ENCODE measurements around the gene NEO1. TPM values are rescaled to one million over a fixed set of nuclear protein-coding genes. Genes with fewer than 3 reads are reported as not detected.

NEO1 gene
- total and polyA plus RNA-seq, 2 experiments from 2014 or later: 39.1 to 64.0 TPM

- Histone ChIP-seq H3K27ac (no peak overlapping the region), H4K20me1 (ENCODE audit: insufficient read depth, poor library complexity, severe bottlenecking) (no peaks in the 10 kb centered on the region), H2AFZ (no peak overlapping the region), H3K36me3 (replicated peaks; ENCODE audit: insufficient read depth, low read depth) (no peaks in the 10 kb centered on the region), H3K9me2 (replicated peaks; ENCODE audit: insufficient read depth) (no peaks in the 10 kb centered on the region), H3K79me2 (no peaks in the 10 kb centered on the region), H3K27me3 (no peaks in the 10 kb centered on the region), H3K4me1 (ENCODE audit: insufficient read depth) (peaks cover 15% of the 10 kb centered on the region), H3K9me3 (ENCODE audit: low read depth) (no peaks in the 10 kb centered on the region), H3K4me3 (no peak overlapping the region), H3K4me2 (no peak overlapping the region)
- no peak for DNase-seq (ENCODE audit: low spot score)
- TF ChIP-seq EZH2phosphoT487 (IDR thresholded peaks at IDR 0.05; ENCODE audit: low read depth, severe bottlenecking, unreplicated experiment) (no peak), CTCF (IDR thresholded peaks at IDR 0.05; ENCODE audit: poor library complexity) (no peak), EZH2 (IDR thresholded peaks at IDR 0.05; ENCODE audit: borderline replicate concordance) (no peak)
- WGBS (ENCODE audit: low lambda C conversion rate, missing lambda C conversion rate): 66% methylated on average over 4 of the region's 4 CpGs
Observed at GRCh38 chr15:73026511-73027054, 25.7 kb upstream of the NEO1 start.

- Histone ChIP-seq H3K4me1 (ENCODE audit: insufficient read depth) (peaks cover 15% of the 10 kb centered on the region), H3K27ac (no peak overlapping the region), H3K9me2 (replicated peaks; ENCODE audit: insufficient read depth) (no peaks in the 10 kb centered on the region), H3K36me3 (replicated peaks; ENCODE audit: insufficient read depth, low read depth) (no peaks in the 10 kb centered on the region), H2AFZ (no peak overlapping the region), H3K27me3 (no peaks in the 10 kb centered on the region), H3K79me2 (no peaks in the 10 kb centered on the region), H3K4me3 (no peak overlapping the region), H3K4me2 (no peak overlapping the region), H3K9me3 (ENCODE audit: low read depth) (no peaks in the 10 kb centered on the region), H4K20me1 (ENCODE audit: insufficient read depth, poor library complexity, severe bottlenecking) (no peaks in the 10 kb centered on the region)
- TF ChIP-seq CTCF (IDR thresholded peaks at IDR 0.05; ENCODE audit: poor library complexity): no peak
- no peak for TF ChIP-seq EZH2 (IDR thresholded peaks at IDR 0.05; ENCODE audit: borderline replicate concordance)
- TF ChIP-seq EZH2phosphoT487 (IDR thresholded peaks at IDR 0.05; ENCODE audit: low read depth, severe bottlenecking, unreplicated experiment): no peak
- 89% methylated on average over 6 of the region's 6 CpGs for WGBS (ENCODE audit: low lambda C conversion rate, missing lambda C conversion rate)
- no peak for DNase-seq (ENCODE audit: low spot score)
Observed at GRCh38 chr15:73028031-73028430, 24.2 kb upstream of the NEO1 start.

GRCh38 chr15:73028831-73029451, 23.3 kb upstream of the NEO1 start:
- WGBS (ENCODE audit: low lambda C conversion rate, missing lambda C conversion rate): 54% methylated on average over 7 of the region's 7 CpGs
- DNase-seq (ENCODE audit: low spot score): no peak
- H4K20me1 ChIP-seq (ENCODE audit: insufficient read depth, poor library complexity, severe bottlenecking): no peaks in the 10 kb centered on the region
- H3K27ac ChIP-seq: no peak overlapping the region
- no peak for TF ChIP-seq EZH2phosphoT487 (IDR thresholded peaks at IDR 0.05; ENCODE audit: low read depth, severe bottlenecking, unreplicated experiment)
- no peak for TF ChIP-seq EZH2 (IDR thresholded peaks at IDR 0.05; ENCODE audit: borderline replicate concordance)
- no peak overlapping the region for H3K4me2 ChIP-seq
- no peaks in the 10 kb centered on the region for H3K9me2 ChIP-seq (replicated peaks; ENCODE audit: insufficient read depth)
- H3K79me2 ChIP-seq: no peaks in the 10 kb centered on the region
- H3K4me1 ChIP-seq (ENCODE audit: insufficient read depth): peaks cover 15% of the 10 kb centered on the region
- no peak overlapping the region for H2AFZ ChIP-seq
- no peaks in the 10 kb centered on the region for H3K27me3 ChIP-seq
- no peaks in the 10 kb centered on the region for H3K9me3 ChIP-seq (ENCODE audit: low read depth)
- H3K36me3 ChIP-seq (replicated peaks; ENCODE audit: insufficient read depth, low read depth): no peaks in the 10 kb centered on the region
- no peak overlapping the region for H3K4me3 ChIP-seq

- Histone ChIP-seq H3K4me3 (no peak overlapping the region), H3K4me2 (no peak overlapping the region), H3K27ac (no peak overlapping the region), H3K27me3 (no peaks in the 10 kb centered on the region), H2AFZ (no peak overlapping the region), H3K4me1 (ENCODE audit: insufficient read depth) (peaks cover 15% of the 10 kb centered on the region), H3K36me3 (replicated peaks; ENCODE audit: insufficient read depth, low read depth) (no peaks in the 10 kb centered on the region), H3K9me3 (ENCODE audit: low read depth) (no peaks in the 10 kb centered on the region), H3K9me2 (replicated peaks; ENCODE audit: insufficient read depth) (no peaks in the 10 kb centered on the region), H4K20me1 (ENCODE audit: insufficient read depth, poor library complexity, severe bottlenecking) (no peaks in the 10 kb centered on the region), H3K79me2 (no peaks in the 10 kb centered on the region)
- 83% methylated on average over 4 of the region's 4 CpGs for WGBS (ENCODE audit: low lambda C conversion rate, missing lambda C conversion rate)
- no peak for DNase-seq (ENCODE audit: low spot score)
- TF ChIP-seq EZH2phosphoT487 (IDR thresholded peaks at IDR 0.05; ENCODE audit: low read depth, severe bottlenecking, unreplicated experiment): no peak
- no peak for TF ChIP-seq EZH2 (IDR thresholded peaks at IDR 0.05; ENCODE audit: borderline replicate concordance)
- TF ChIP-seq CTCF (IDR thresholded peaks at IDR 0.05; ENCODE audit: poor library complexity): no peak
Observed at GRCh38 chr15:73030122-73030679, 22.1 kb upstream of the NEO1 start.

Data from hepatocyte (in vitro differentiated cells).